GM20000 (cell line): ENCODE data around the gene AOPEP.

ENCODE experiments used
- DNase-seq: peaks from one replicate; pipeline ENCODE4 v3.0.0; 2012; ENCODE audit warnings: low spot score
- CTCF ChIP-seq: IDR thresholded peaks from 2 replicates; pipeline ENCODE4 v1.5.1; 2012; ENCODE audit warnings: mild to moderate bottlenecking, control low read depth; ENCODE audit errors: extremely low read depth, missing control alignments

AOPEP gene

DNA sequence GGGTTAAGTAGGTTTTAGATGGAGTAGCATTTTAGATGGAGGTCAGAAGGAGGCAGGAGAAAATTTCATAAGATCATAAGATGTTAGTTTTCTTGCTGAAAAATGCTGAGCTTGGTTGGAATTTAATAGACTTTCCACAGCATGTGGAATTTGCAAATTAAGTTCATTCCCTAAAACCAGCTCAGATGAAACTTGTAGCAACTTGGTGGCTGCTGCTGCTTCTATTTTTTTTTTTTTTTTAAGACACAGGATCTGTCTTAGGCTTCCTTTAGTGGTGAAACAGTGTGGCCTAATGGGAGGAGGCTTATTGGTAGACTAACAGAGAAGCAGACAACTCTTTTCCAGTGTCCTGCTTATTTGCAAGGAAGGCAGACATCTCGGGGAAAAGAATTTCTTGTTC is 154.5 kb downstream of the AOPEP start:
- no peak for TF ChIP-seq CTCF
- no peak for DNase-seq

GRCh38 chr9:94881454-94881853 is 155.0 kb downstream of the AOPEP start:
- no peak for TF ChIP-seq CTCF
- DNase-seq: no peak

DNA sequence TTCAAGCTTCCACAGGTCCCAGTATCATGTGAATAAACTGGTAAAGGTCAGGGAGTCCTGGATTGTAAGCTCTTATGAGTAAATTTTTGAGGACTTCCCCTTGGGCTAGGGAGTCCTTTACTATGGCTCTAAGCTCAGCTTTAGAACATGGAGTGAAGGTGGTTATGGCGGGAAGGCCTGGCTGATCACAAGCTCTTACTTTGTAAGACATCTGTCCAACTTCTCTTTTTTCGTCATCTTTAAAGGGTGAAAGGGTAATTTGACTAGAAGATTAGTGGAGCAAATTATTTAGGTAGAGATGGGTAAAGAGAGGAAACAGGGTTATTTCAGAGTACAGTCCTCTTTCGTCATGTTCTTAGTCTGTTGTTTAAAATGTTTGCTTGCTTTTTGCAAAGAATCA is 155.4 kb downstream of the AOPEP start:
- no peak for TF ChIP-seq CTCF

DNA sequence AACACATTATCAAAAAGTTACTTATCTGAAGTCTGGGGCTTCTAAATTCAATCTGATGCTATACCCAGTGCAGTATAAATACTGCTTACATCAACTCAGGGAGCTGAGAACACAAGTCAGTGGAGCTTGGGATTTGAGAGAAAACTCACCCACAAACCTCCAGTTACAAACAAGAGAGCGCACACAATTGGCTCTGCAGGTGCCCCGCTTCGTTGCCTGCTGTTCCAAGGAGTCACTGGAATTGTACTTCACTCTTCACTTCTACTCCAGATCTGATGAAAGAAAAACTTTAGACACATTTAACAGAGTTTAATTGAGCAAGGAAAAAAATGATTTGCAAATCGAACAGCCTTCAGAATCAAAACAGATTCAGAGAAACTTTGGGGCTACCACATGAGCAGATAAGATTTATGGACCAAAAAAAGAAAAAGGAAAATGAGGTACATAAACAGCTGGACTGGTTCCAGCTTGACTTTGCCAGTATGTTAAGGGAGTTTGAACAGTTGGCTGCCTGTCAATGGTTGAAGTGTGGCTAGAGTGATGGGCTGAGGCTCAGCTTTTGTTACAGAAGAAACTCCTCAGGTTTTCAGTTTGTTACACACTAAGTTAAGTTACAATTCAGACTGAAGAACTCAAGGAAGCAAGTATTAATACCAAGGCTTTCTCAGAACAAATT is 156.6 kb downstream of the AOPEP start:
- DNase-seq: no peak
- TF ChIP-seq CTCF: no peak

More for the DNA sequence above, 155.4 kb downstream of the AOPEP start:
- no peak for DNase-seq

- no peak for DNase-seq
- no peak for TF ChIP-seq CTCF
Measured at GRCh38 chr9:94885854-94886447, 159.5 kb downstream of the AOPEP start.

DNA sequence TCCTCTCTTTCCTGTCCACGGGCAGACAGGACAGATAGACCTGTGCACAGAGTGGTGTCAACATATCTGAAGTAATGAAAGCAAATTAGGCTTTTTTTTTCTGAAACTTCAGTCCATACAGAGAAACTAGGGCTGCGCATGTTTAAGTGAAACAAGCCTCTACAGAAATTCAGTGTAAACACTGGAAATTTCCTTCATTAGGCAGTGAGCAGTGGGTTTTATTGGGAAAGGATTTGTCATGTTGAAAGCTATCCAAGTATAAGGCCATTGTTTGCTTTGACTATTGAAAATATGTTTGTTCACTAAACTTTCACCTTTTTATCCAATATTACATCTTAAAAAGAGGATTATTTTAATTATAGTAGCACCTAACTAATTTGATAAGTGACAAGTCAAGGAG is 161.2 kb downstream of the AOPEP start:
- TF ChIP-seq CTCF: no peak
- no peak for DNase-seq

- no peak for DNase-seq
- no peak for TF ChIP-seq CTCF
Measured at GRCh38 chr9:94888775-94889174, 162.3 kb downstream of the AOPEP start.
